D721Med (cell line): Measurements from ENCODE around the gene DTNB.
"Not testable (repeated sequence)": the region's sequence is repeated elsewhere in the genome, so short reads cannot be mapped to it uniquely, and the experiment has no call there.

Source experiments
- DNase-seq: peaks from one replicate; pipeline ENCODE4 v3.0.0; 2011; ENCODE audit warnings: low spot score; ENCODE audit not compliant: insufficient read length
- FAIRE-seq: peaks from 2 replicates; lab custom pipeline; 2011; peaks lifted over from hg19 to GRCh38; lab: Jason Lieb, UNC
- CTCF ChIP-seq: IDR thresholded peaks from 2 replicates; pipeline ENCODE4 v1.5.1; 2012; ENCODE audit warnings: mild to moderate bottlenecking, control low read depth; ENCODE audit not compliant: insufficient read depth; ENCODE audit errors: missing control alignments

The DTNB gene

GRCh38 chr2:25537526-25537925, 135.9 kb downstream of the DTNB start:
- no peak for DNase-seq
- no peak for FAIRE-seq
- no peak for TF ChIP-seq CTCF

- FAIRE-seq, DNase-seq: not testable (repeated sequence)
Observed at GRCh38 chr2:25535411-25536289, 137.7 kb downstream of the DTNB start.

GRCh38 chr2:25534937-25535336, 138.4 kb downstream of the DTNB start:
- FAIRE-seq, DNase-seq: not testable (repeated sequence)

- no peak for DNase-seq
- no peak for TF ChIP-seq CTCF
- no peak for FAIRE-seq
Observed at GRCh38 chr2:25534455-25534854, 138.9 kb downstream of the DTNB start.

GRCh38 chr2:25533771-25534170, 139.6 kb downstream of the DTNB start:
- DNase-seq, FAIRE-seq: not testable (repeated sequence)

- no peak for TF ChIP-seq CTCF
- DNase-seq = no peak
- no peak for FAIRE-seq
Observed at GRCh38 chr2:25532521-25532920, 140.9 kb downstream of the DTNB start.

- FAIRE-seq = no peak
- DNase-seq = no peak
- no peak for TF ChIP-seq CTCF
Observed at GRCh38 chr2:25529034-25529433, 144.3 kb downstream of the DTNB start.

- TF ChIP-seq CTCF = no peak
- FAIRE-seq (no peak), DNase-seq (no peak)
Observed at GRCh38 chr2:25528173-25528572, 145.2 kb downstream of the DTNB start.

GRCh38 chr2:25524507-25524906, 148.9 kb downstream of the DTNB start:
- no peak for TF ChIP-seq CTCF
- FAIRE-seq (no peak), DNase-seq (no peak)
